ENCODE data around the gene ZNF500.

ZNF500 gene

DNA sequence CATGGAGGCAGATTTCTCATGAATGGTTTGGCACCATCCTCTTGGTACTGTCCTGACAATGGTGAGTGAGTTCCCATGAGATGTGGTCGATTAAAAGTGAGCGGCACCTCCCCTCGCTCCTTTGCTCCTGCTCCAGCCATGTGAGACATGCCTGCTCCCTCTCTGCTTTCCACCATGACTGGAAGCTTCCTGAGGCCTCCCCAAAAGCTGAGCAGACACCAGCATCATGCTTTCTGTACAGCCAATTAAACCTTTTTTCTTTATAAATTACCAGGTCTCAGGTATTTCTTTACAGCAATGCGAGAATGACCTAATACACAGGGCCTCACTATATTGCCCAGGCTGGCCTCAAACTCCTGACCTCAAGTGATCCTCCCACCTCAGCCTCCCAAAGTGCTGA, 12.1 kb downstream of the ZNF500 start:
- Histone ChIP-seq H3K4me3 (ENCODE audit: low read length) (no peak overlapping the region), H2AFZ (ENCODE audit: low read length) (no peak overlapping the region), H4K20me1 (ENCODE audit: insufficient read depth, low read length) (no peaks in the 10 kb centered on the region), H3K9ac (ENCODE audit: low read length) (no peak overlapping the region), H3K27ac (ENCODE audit: low read length) (no peak overlapping the region), H3K9me3 (replicated peaks; ENCODE audit: insufficient read depth, low read length) (no peaks in the 10 kb centered on the region), H3F3A (ENCODE audit: insufficient read depth, low read length) (no peaks in the 10 kb centered on the region), H3K9me2 (replicated peaks; ENCODE audit: insufficient read depth, low read length) (no peaks in the 10 kb centered on the region), H3K36me3 (replicated peaks; ENCODE audit: insufficient read depth, low read length) (no peaks in the 10 kb centered on the region), H3K79me2 (ENCODE audit: low read length) (no peaks in the 10 kb centered on the region), H3K27me3 (replicated peaks; ENCODE audit: insufficient read depth, low read length) (no peaks in the 10 kb centered on the region), H3K4me2 (ENCODE audit: low read depth, low read length) (no peak overlapping the region), H3K4me1 (ENCODE audit: low read length) (no peaks in the 10 kb centered on the region)
- TF ChIP-seq EZH2 (optimal IDR thresholded peaks at IDR 0.05; ENCODE audit: low read depth, low read length): no peak
- TF ChIP-seq, protein P1, sequence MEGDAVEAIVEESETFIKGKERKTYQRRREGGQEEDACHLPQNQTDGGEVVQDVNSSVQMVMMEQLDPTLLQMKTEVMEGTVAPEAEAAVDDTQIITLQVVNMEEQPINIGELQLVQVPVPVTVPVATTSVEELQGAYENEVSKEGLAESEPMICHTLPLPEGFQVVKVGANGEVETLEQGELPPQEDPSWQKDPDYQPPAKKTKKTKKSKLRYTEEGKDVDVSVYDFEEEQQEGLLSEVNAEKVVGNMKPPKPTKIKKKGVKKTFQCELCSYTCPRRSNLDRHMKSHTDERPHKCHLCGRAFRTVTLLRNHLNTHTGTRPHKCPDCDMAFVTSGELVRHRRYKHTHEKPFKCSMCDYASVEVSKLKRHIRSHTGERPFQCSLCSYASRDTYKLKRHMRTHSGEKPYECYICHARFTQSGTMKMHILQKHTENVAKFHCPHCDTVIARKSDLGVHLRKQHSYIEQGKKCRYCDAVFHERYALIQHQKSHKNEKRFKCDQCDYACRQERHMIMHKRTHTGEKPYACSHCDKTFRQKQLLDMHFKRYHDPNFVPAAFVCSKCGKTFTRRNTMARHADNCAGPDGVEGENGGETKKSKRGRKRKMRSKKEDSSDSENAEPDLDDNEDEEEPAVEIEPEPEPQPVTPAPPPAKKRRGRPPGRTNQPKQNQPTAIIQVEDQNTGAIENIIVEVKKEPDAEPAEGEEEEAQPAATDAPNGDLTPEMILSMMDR (IDR thresholded peaks at IDR 0.05; ENCODE audit: low read length): no peak
- no peak for TF ChIP-seq EZH2phosphoT487 (IDR thresholded peaks at IDR 0.05; ENCODE audit: low read length)
- no peak for DNase-seq

DNA sequence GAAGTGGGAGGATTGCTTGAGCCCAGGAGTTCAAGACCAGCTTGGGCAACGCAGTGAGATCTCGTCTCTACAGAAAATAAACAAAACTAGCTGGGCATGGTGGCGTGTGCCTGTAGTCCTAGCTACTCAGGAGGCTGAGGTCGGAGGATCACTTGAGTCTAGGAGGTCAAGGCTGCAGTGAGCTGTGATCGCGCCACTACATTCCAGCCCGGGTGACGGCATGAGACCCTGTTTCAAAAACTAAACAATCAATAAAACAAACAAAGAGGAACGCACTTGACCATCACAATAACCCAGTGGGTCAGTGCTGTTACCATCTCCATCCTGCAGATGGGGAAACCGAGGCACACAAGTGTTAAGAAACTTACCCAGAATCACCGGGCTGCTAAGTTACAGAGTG, 13.7 kb downstream of the ZNF500 start:
- Histone ChIP-seq H3K27me3 (replicated peaks; ENCODE audit: insufficient read depth, low read length) (no peaks in the 10 kb centered on the region), H3K4me2 (ENCODE audit: low read depth, low read length) (no peak overlapping the region), H3K4me3 (ENCODE audit: low read length) (no peak overlapping the region), H2AFZ (ENCODE audit: low read length) (no peak overlapping the region), H3K9me2 (replicated peaks; ENCODE audit: insufficient read depth, low read length) (no peaks in the 10 kb centered on the region), H3K27ac (ENCODE audit: low read length) (no peak overlapping the region), H3K9me3 (replicated peaks; ENCODE audit: insufficient read depth, low read length) (no peaks in the 10 kb centered on the region), H3K36me3 (replicated peaks; ENCODE audit: insufficient read depth, low read length) (no peaks in the 10 kb centered on the region), H3K4me1 (ENCODE audit: low read length) (peaks cover 6% of the 10 kb centered on the region), H3F3A (ENCODE audit: insufficient read depth, low read length) (peaks cover 7% of the 10 kb centered on the region; the same call in 1 of the 2 replicates), H4K20me1 (ENCODE audit: insufficient read depth, low read length) (no peaks in the 10 kb centered on the region), H3K9ac (ENCODE audit: low read length) (no peak overlapping the region), H3K79me2 (ENCODE audit: low read length) (no peaks in the 10 kb centered on the region)
- no peak for DNase-seq
- TF ChIP-seq EZH2phosphoT487 (IDR thresholded peaks at IDR 0.05; ENCODE audit: low read length) (no peak), EZH2 (optimal IDR thresholded peaks at IDR 0.05; ENCODE audit: low read depth, low read length) (no peak)
- TF ChIP-seq, protein P1 (IDR thresholded peaks at IDR 0.05; ENCODE audit: low read length): no peak

DNA sequence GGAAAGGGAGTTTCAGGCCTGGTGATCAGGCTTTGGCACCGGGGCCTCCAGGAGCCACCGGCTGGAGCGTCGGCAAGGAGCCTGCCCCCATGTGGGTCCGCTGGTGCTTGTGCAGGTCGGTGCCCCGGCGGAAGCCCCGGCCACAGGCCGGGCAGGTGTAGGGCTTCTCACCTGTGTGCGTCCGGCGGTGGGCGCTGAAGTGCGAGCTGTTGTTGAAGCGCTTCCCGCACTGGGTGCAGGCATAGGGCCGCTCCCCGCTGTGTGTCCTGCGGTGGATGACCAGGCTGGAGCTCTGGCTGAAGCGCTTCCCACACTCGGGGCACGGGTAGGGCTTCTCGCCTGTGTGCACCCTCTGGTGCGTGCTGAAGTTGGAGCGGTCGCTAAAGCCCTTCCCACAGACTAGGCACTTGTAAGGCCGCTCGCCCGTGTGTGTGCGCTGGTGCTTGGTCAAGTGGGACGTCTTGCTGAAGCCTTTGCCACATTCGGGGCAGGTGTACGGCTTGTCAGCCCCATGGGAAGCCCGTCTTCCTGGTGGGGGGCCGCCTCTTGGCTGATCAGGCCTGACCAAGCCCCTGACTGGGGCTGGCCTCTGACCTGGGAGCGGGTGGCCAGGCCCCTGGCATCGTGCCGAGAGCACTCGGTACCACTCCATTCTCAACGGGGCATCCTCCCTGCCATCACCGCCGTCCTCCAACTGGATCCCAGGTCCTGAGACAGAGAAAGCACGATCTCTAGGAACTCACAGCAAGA, 14.4 kb downstream of the ZNF500 start:
- Histone ChIP-seq H3F3A (ENCODE audit: insufficient read depth, low read length) (peaks cover 14% of the 10 kb centered on the region; the same call in 1 of the 2 replicates), H4K20me1 (ENCODE audit: insufficient read depth, low read length) (no peaks in the 10 kb centered on the region), H3K9ac (ENCODE audit: low read length) (no peak overlapping the region), H3K79me2 (ENCODE audit: low read length) (no peaks in the 10 kb centered on the region), H3K36me3 (replicated peaks; ENCODE audit: insufficient read depth, low read length) (no peaks in the 10 kb centered on the region), H3K27ac (ENCODE audit: low read length) (no peak overlapping the region), H2AFZ (ENCODE audit: low read length) (no peak overlapping the region), H3K4me2 (ENCODE audit: low read depth, low read length) (no peak overlapping the region), H3K9me3 (replicated peaks; ENCODE audit: insufficient read depth, low read length) (no peaks in the 10 kb centered on the region), H3K27me3 (replicated peaks; ENCODE audit: insufficient read depth, low read length) (no peaks in the 10 kb centered on the region), H3K4me3 (ENCODE audit: low read length) (no peak overlapping the region), H3K9me2 (replicated peaks; ENCODE audit: insufficient read depth, low read length) (no peaks in the 10 kb centered on the region), H3K4me1 (ENCODE audit: low read length) (peaks cover 9% of the 10 kb centered on the region)
- no peak for DNase-seq
- TF ChIP-seq, protein P1 (IDR thresholded peaks at IDR 0.05; ENCODE audit: low read length): no peak
- TF ChIP-seq EZH2phosphoT487 (IDR thresholded peaks at IDR 0.05; ENCODE audit: low read length) (no peak), EZH2 (optimal IDR thresholded peaks at IDR 0.05; ENCODE audit: low read depth, low read length) (no peak)

All from MM.1S (cell line).